Measurements from ENCODE around the gene DDX41. TPM values are rescaled to one million over a fixed set of nuclear protein-coding genes. Genes with fewer than 3 reads are reported as not detected.

The DDX41 gene
- total and polyA plus RNA-seq, 7 donors: 47.8 to 78.4 (median 55.1) TPM

GRCh38 chr5:177496070-177496726 is 20.6 kb downstream of the DDX41 start:
- Histone ChIP-seq H3K4me1 (peaks cover 0 to 76% (median 68%) of the 10 kb centered on the region in 4 donors), H3K9me3 (no peaks in the 10 kb centered on the region), H3K27me3 (no peaks in the 10 kb centered on the region), H3K27ac (peak overlapping the region; percentile 95 to 99 (median 97)), H3K36me3 (peaks cover 11 to 29% (median 18%) of the 10 kb centered on the region in 4 donors), H3K4me3 (peak overlapping the region; percentile 66 to 97 (median 86))
- 29 to 52% methylated on average over 12 of the region's 12 CpGs for WGBS, 2 donors
- no peak for DNase-seq
- peak in 3 of 4 experiments; percentile 22 to 48 (median 37) for TF ChIP-seq CTCF (IDR thresholded peaks at IDR 0.05)
- TF ChIP-seq POLR2A (IDR thresholded peaks at IDR 0.05): no peak
- intact Hi-C loops (cut with DNase I): loop anchor here (1.0 kb wide), 1 partner anchor 40 kb away; no protein-coding TSS in a partner anchor

GRCh38 chr5:177495243-177496060 is 21.3 kb downstream of the DDX41 start:
- DNase-seq: peak; percentile 95
- WGBS, 2 donors: 70 to 78% methylated on average over 14 of the region's 14 CpGs
- H3K9me3 ChIP-seq: no peaks in the 10 kb centered on the region

GRCh38 chr5:177494346-177495195 is 22.2 kb downstream of the DDX41 start:
- Histone ChIP-seq H3K27ac (peak overlapping the region; percentile 95 to 99 (median 97)), H3K4me3 (peak overlapping the region; percentile 66 to 97 (median 86)), H3K27me3 (no peaks in the 10 kb centered on the region), H3K36me3 (peaks cover 19 to 44% (median 32%) of the 10 kb centered on the region in 4 donors), H3K4me1 (peaks cover 0 to 84% (median 77%) of the 10 kb centered on the region in 4 donors), H3K9me3 (no peaks in the 10 kb centered on the region)
- intact Hi-C loops (cut with DNase I): no loop called here
- peak in 1 of 4 experiments; percentile 28 for TF ChIP-seq CTCF (IDR thresholded peaks at IDR 0.05)
- TF ChIP-seq EP300 (IDR thresholded peaks at IDR 0.05): peak in 1 of 4 donors; percentile 35
- TF ChIP-seq POLR2AphosphoS5 (IDR thresholded peaks at IDR 0.05): peak; percentile 13 to 54 (median 36)
- TF ChIP-seq POLR2A (IDR thresholded peaks at IDR 0.05): no peak
- 57 to 64% methylated on average over 11 of the region's 11 CpGs for WGBS, 2 donors
- peak; percentile 91 for DNase-seq

More at GRCh38 chr5:177495243-177496060, 21.3 kb downstream of the DDX41 start:
- Histone ChIP-seq H3K27me3 (no peaks in the 10 kb centered on the region), H3K4me3 (peak overlapping the region; percentile 66 to 97 (median 86)), H3K4me1 (peaks cover 0 to 76% (median 69%) of the 10 kb centered on the region in 4 donors), H3K27ac (peak overlapping the region; percentile 95 to 99 (median 97)), H3K36me3 (peaks cover 14 to 35% (median 23%) of the 10 kb centered on the region in 4 donors)
- intact Hi-C loops (cut with DNase I): loop anchor here (1.0 kb wide), 1 partner anchor 39 kb away; no protein-coding TSS in a partner anchor
- TF ChIP-seq POLR2AphosphoS5 (IDR thresholded peaks at IDR 0.05) (peak; percentile 81 to 87 (median 84)), CTCF (IDR thresholded peaks at IDR 0.05) (no peak), POLR2A (IDR thresholded peaks at IDR 0.05) (peak; percentile 41 to 62), EP300 (IDR thresholded peaks at IDR 0.05) (peak in 1 of 4 donors; percentile 12)

GRCh38 chr5:177493795-177494345 is 22.9 kb downstream of the DDX41 start:
- Histone ChIP-seq H3K4me1 (peaks cover 0 to 90% (median 83%) of the 10 kb centered on the region in 4 donors), H3K9me3 (no peaks in the 10 kb centered on the region), H3K4me3 (peak overlapping the region in 3 of 4 donors; percentile 66 to 92 (median 81)), H3K36me3 (peaks cover 26 to 51% (median 39%) of the 10 kb centered on the region in 4 donors), H3K27ac (peak overlapping the region; percentile 95 to 99 (median 97)), H3K27me3 (no peaks in the 10 kb centered on the region)
- no peak for TF ChIP-seq CTCF (IDR thresholded peaks at IDR 0.05)
- no peak for TF ChIP-seq POLR2AphosphoS5 (IDR thresholded peaks at IDR 0.05)
- no peak for TF ChIP-seq POLR2A (IDR thresholded peaks at IDR 0.05)
- TF ChIP-seq EP300 (IDR thresholded peaks at IDR 0.05): no peak
- DNase-seq: no peak
- 86 to 92% methylated on average over 5 of the region's 5 CpGs for WGBS, 2 donors
- intact Hi-C loops (cut with DNase I): no loop called here

Measured in sigmoid colon (tissue), 7 donors.